PC-9 (cell line): ENCODE data around the gene ZNF135.

Experiments
- CTCF ChIP-seq: fragments of 200-600 bp; sonication (generic); conservative IDR thresholded peaks from 2 replicates; pipeline ENCODE4 v1.6.1; 2017; ENCODE audit warnings: mixed run types, antibody characterized with exemption, mild to moderate bottlenecking, moderate library complexity
- EZH2 ChIP-seq: fragments of 200-600 bp; sonication (generic); IDR thresholded peaks from 2 replicates; pipeline ENCODE4 v1.8.0; 2017; ENCODE audit warnings: antibody characterized with exemption, low read depth

- TF ChIP-seq CTCF (no peak), EZH2 (no peak)
Measured at GRCh38 chr19:58014141-58014540, 44.9 kb upstream of the ZNF135 start.
